SK-N-SH (cell line): ENCODE results near the gene NOTCH2. TPM values are rescaled to one million over a fixed set of nuclear protein-coding genes. Genes with fewer than 3 reads are reported as not detected.
"Not testable (repeated sequence)": the region's sequence is repeated elsewhere in the genome, so short reads cannot be mapped to it uniquely, and the experiment has no call there.

Experiments used
- CTCF ChIA-PET: fragments of 300-600, 350-600 bp; formaldehyde crosslinking; extraction: SDS; loops from one replicate; lab custom pipeline; 2021; lab: Yijun Ruan, JAX
- POLR2A ChIA-PET: fragments of 350-600 bp; sonication (Branson Sonifier 250); formaldehyde crosslinking; extraction: SDS; loops from one replicate; lab custom pipeline; 2020; ENCODE audit warnings: antibody characterized with exemption, inconsistent platforms; lab: Yijun Ruan, JAX
- DNase-seq: peaks from one replicate; pipeline ENCODE4 v3.0.0; 2012
- H2AFZ ChIP-seq: fragments of 200-600 bp; sonication (generic); 2 replicates; pipeline ENCODE4 v1.8.1; 2016; ENCODE audit warnings: antibody characterized with exemption, mild to moderate bottlenecking, low read depth
- H3F3A ChIP-seq: fragments of 200-600 bp; sonication (generic); replicated peaks from 2 replicates; pipeline ENCODE3; 2016; ENCODE audit warnings: antibody characterized with exemption, mild to moderate bottlenecking; ENCODE audit not compliant: insufficient read depth
- H3K27ac ChIP-seq, 2 experiments: fragments of 200-500 bp in 1 of 2; fragments of 200-600 bp in 1 of 2; sonication (Bioruptor generic) in 1 of 2; sonication (generic), shearing (Covaris generic) in 1 of 2; 2 replicates each; pipeline versions ENCODE4 v1.5.1 to v1.6.1; 2014 to 2016; ENCODE audit warnings: low read depth in 2 of 2, inconsistent platforms in 1 of 2, low read length in 1 of 2, mild to moderate bottlenecking in 1 of 2, mixed read lengths in 1 of 2
- H3K27me3 ChIP-seq: fragments of 200-600 bp; sonication (generic), shearing (Covaris generic); 2 replicates; pipeline ENCODE4 v1.6.1; 2016; ENCODE audit warnings: mixed run types; ENCODE audit not compliant: insufficient read depth
- H3K36me3 ChIP-seq, 2 experiments: fragments of 200-500 bp in 1 of 2; fragments of 200-600 bp in 1 of 2; sonication (Bioruptor generic) in 1 of 2; sonication (generic) in 1 of 2; replicated peaks in 1 of 2; 2 replicates each; pipeline versions ENCODE3 to v1.5.1; 2014 to 2016; ENCODE audit warnings: low read length in 1 of 2, mild to moderate bottlenecking in 1 of 2; ENCODE audit not compliant: insufficient read depth in 2 of 2, control insufficient read depth in 1 of 2
- H3K4me1 ChIP-seq, 2 experiments: fragments of 200-500 bp in 1 of 2; fragments of 200-600 bp in 1 of 2; sonication (Bioruptor generic) in 1 of 2; sonication (generic), shearing (Covaris generic) in 1 of 2; 2 replicates each; pipeline versions ENCODE4 v1.5.1 to v1.6.1; 2014 to 2016; ENCODE audit warnings: low read depth in 1 of 2, low read length in 1 of 2, mixed run types in 1 of 2; ENCODE audit not compliant: insufficient read depth in 2 of 2, control insufficient read depth in 1 of 2
- H3K4me2 ChIP-seq: fragments of 200-600 bp; sonication (generic), shearing (Covaris generic); 2 replicates; pipeline ENCODE4 v1.6.1; 2017; ENCODE audit warnings: mixed run types
- H3K4me3 ChIP-seq, 2 experiments: fragments of 200-500 bp in 1 of 2; fragments of 200-600 bp in 1 of 2; sonication (Bioruptor generic) in 1 of 2; sonication (generic), shearing (Covaris generic) in 1 of 2; 2 replicates each; pipeline versions ENCODE4 v1.5.1 to v1.8.1; 2014 to 2016; ENCODE audit warnings: low read depth in 2 of 2, inconsistent platforms in 1 of 2, low read length in 1 of 2, mild to moderate bottlenecking in 1 of 2, mixed read lengths in 1 of 2, moderate library complexity in 1 of 2
- H3K79me2 ChIP-seq: fragments of 200-600 bp; sonication (generic); 2 replicates; pipeline ENCODE4 v1.8.1; 2017; ENCODE audit warnings: mild to moderate bottlenecking; ENCODE audit not compliant: insufficient read depth
- H3K9ac ChIP-seq: fragments of 200-600 bp; sonication (generic); 2 replicates; pipeline ENCODE4 v1.6.1; 2017; ENCODE audit warnings: mixed run types
- H3K9me2 ChIP-seq: fragments of 200-600 bp; sonication (generic); 2 replicates; pipeline ENCODE4 v1.6.1; 2017; ENCODE audit warnings: mixed run types
- H3K9me3 ChIP-seq: fragments of 200-600 bp; sonication (generic); 2 replicates; pipeline ENCODE4 v1.6.1; 2017; ENCODE audit warnings: mixed run types, mild to moderate bottlenecking, moderate library complexity
- H4K20me1 ChIP-seq: fragments of 200-600 bp; sonication (generic); 2 replicates; pipeline ENCODE4 v1.6.1; 2017; ENCODE audit warnings: mild to moderate bottlenecking, mixed run types; ENCODE audit not compliant: insufficient read depth
- WGBS: methylation state at CpG from one replicate; pipeline ENCODE4 v1.1.6; 2017; ENCODE audit warnings: low lambda C conversion rate; 5-methylcytosine and 5-hydroxymethylcytosine counted together
- polyA plus RNA-seq, 3 experiments: library from polyadenylated mRNA; depleted of rRNA; stranded (reverse); fragments of >200 nt; gene quantifications; 2 replicates each; pipeline ENCODE4 v1.2.3, GENCODE V29; 2012

NOTCH2 gene
- polyA plus RNA-seq, 1 of the 3 experiments (the other 2 are of a cell fraction): 23.0 TPM

DNA sequence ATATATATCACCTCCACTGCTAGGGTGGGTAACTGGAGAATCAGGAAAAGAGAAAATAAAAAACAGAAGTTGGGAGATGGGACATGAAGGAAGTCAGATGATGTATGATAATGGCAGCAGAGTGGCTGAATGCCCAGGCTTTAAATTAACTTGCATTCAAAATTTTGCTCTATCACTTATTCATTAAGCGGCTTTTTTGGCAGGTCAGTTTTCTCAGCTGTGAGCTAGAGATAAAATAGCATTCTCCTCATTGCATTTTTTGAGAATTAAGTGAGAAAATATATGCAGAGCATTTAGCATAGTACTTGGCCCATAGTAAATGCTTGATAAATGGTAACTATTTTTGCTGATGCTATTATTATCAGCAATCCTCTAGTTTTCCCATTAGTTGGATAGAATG, 32.1 kb upstream of the NOTCH2 start:
- H3F3A ChIP-seq, H3K4me1 ChIP-seq, H2AFZ ChIP-seq, H3K79me2 ChIP-seq, H3K9me3 ChIP-seq, H3K9me2 ChIP-seq, H3K27me3 ChIP-seq, CTCF ChIA-PET, DNase-seq, H3K9ac ChIP-seq, H3K36me3 ChIP-seq, H3K4me2 ChIP-seq, POLR2A ChIA-PET, H4K20me1 ChIP-seq, H3K27ac ChIP-seq, H3K4me3 ChIP-seq: not testable (repeated sequence)
- no CpG with 5 or more reads among the region's 1 CpG for WGBS

DNA sequence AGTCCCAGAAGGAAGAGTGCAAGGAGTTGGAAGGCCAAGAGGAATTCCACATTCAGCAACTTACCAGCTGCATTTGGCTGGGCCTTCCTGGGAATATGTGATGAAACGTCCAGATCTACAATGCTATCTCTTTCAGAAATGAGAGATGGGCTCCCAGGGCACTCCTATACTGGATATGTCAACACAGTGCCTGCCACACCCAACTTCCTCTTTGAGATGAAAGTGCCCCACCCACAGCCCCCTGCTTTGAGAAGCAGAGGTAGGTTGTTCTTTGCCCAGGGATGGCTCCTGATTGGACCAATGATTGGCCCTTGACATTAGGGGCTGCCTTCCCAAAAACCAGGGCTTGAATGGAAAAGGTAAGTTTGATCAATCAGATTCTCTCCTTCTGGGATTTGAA, 31.1 kb upstream of the NOTCH2 start:
- H3K4me2 ChIP-seq, H3K4me3 ChIP-seq, H3K27ac ChIP-seq, H3K79me2 ChIP-seq, H3K9me2 ChIP-seq, CTCF ChIA-PET, H3K4me1 ChIP-seq, H3K9me3 ChIP-seq, H4K20me1 ChIP-seq, H3F3A ChIP-seq, DNase-seq, H3K9ac ChIP-seq, POLR2A ChIA-PET, H3K27me3 ChIP-seq, H2AFZ ChIP-seq, H3K36me3 ChIP-seq: not testable (repeated sequence)
- 100% methylated on average over 1 of the region's 1 CpG for WGBS

GRCh38 chr1:120098986-120099759, 29.7 kb upstream of the NOTCH2 start:
- H3K4me2 ChIP-seq, H3K79me2 ChIP-seq, H3K27me3 ChIP-seq, CTCF ChIA-PET, H3K27ac ChIP-seq, H3K9ac ChIP-seq, H3K4me1 ChIP-seq, H3K9me2 ChIP-seq, H3F3A ChIP-seq, H4K20me1 ChIP-seq, H3K9me3 ChIP-seq, H2AFZ ChIP-seq, H3K4me3 ChIP-seq, H3K36me3 ChIP-seq, POLR2A ChIA-PET, DNase-seq: not testable (repeated sequence)
- 100% methylated on average over 1 of the region's 6 CpGs for WGBS

DNA sequence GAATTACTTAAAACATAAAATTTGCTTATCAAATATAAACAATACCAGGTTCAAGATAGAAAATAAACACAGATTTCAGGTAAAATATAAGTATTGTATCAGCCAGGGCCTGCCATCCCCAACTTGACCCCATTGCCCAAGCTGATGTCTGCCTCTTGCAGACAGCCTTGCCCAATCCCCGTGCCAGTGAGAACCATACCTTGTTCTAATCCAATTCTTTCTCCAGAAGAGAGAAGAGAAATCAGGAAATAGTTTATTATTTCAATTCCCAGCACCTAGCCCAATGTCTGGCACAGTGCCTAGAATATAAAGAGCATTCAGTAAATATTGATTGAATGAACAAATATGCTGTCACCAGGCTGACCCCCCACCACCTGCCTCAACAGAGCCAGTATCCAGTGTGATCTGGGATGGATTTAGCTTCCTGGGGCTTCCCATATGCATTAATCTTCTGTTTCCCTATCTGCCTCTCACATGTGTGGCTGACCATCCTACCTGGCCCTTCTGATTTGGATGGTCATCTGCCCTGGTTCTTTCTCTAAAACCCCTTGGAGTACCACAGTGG, 27.6 kb upstream of the NOTCH2 start:
- POLR2A ChIA-PET, H3K27me3 ChIP-seq, H2AFZ ChIP-seq, DNase-seq, H3K79me2 ChIP-seq, H3K9me2 ChIP-seq, H3F3A ChIP-seq, H3K36me3 ChIP-seq, H3K9me3 ChIP-seq, H3K4me2 ChIP-seq, H3K27ac ChIP-seq, H3K4me1 ChIP-seq, H4K20me1 ChIP-seq, H3K9ac ChIP-seq, CTCF ChIA-PET, H3K4me3 ChIP-seq: not testable (repeated sequence)
- 30% methylated on average over 1 of the region's 1 CpG for WGBS

- H3K4me1 ChIP-seq, H3K9me3 ChIP-seq, CTCF ChIA-PET, H2AFZ ChIP-seq, H3K36me3 ChIP-seq, POLR2A ChIA-PET, H4K20me1 ChIP-seq, H3K9me2 ChIP-seq, H3K27ac ChIP-seq, H3K4me2 ChIP-seq, H3K79me2 ChIP-seq, H3K9ac ChIP-seq, H3K27me3 ChIP-seq, DNase-seq, H3F3A ChIP-seq, H3K4me3 ChIP-seq: not testable (repeated sequence)
- 96% methylated on average over 2 of the region's 4 CpGs for WGBS
Observed at GRCh38 chr1:120093548-120094181, 24.2 kb upstream of the NOTCH2 start.

- DNase-seq, H2AFZ ChIP-seq, H4K20me1 ChIP-seq, H3K9me3 ChIP-seq, H3K4me2 ChIP-seq, H3K79me2 ChIP-seq, H3K36me3 ChIP-seq, H3K9me2 ChIP-seq, H3K27ac ChIP-seq, CTCF ChIA-PET, H3K9ac ChIP-seq, POLR2A ChIA-PET, H3K4me3 ChIP-seq, H3K4me1 ChIP-seq, H3F3A ChIP-seq, H3K27me3 ChIP-seq: not testable (repeated sequence)
- 73% methylated on average over 4 of the region's 4 CpGs for WGBS
Observed at GRCh38 chr1:120092232-120093218, 23.1 kb upstream of the NOTCH2 start.
